Stomach (tissue), 4 donors: ENCODE results near the gene STX5.

Experiments used
- CTCF ChIP-seq, 7 experiments: fragments of 450-650 bp in 4 of 7; fragments of 200-600 bp in 3 of 7; sonication (generic) in 3 of 7; IDR thresholded peaks; one replicate each; pipeline ENCODE4 v1.5.1; 2016 to 2019; ENCODE audit warnings: antibody characterized with exemption in 7 of 7, control low read depth in 2 of 7, mild to moderate bottlenecking in 1 of 7
- EP300 ChIP-seq: sonication (generic); formaldehyde crosslinking; IDR thresholded peaks from one replicate; pipeline ENCODE4 v1.6.1; 2017; ENCODE audit warnings: antibody characterized with exemption
- POLR2A ChIP-seq, 4 donors: fragments of 450-650 bp; IDR thresholded peaks; one replicate each; pipeline ENCODE4 v1.6.1; 2016; ENCODE audit warnings: antibody characterized with exemption in 4 of 4, control low read depth in 2 of 4, mild to moderate bottlenecking in 1 of 4, moderate library complexity in 1 of 4
- POLR2AphosphoS5 ChIP-seq, 3 donors: sonication (generic); formaldehyde crosslinking; IDR thresholded peaks; one replicate each; pipeline ENCODE4 v1.6.1; 2016; ENCODE audit warnings: antibody characterized with exemption in 3 of 3

- no peak for TF ChIP-seq CTCF (IDR thresholded peaks at IDR 0.05)
- no peak for TF ChIP-seq POLR2AphosphoS5 (IDR thresholded peaks at IDR 0.05)
- TF ChIP-seq POLR2A (IDR thresholded peaks at IDR 0.05), result no peak
- no peak for TF ChIP-seq EP300
Measured at GRCh38 chr11:62816557-62816956, 15.3 kb downstream of the STX5 start.
